Stimulated activated CD8-positive, alpha-beta memory T cell treated with anti-CD3 and anti-CD28 coated beads, Interleukin-7, amount 100 ng/mL, for 48 hours (primary cell): ENCODE results near the gene SHF.
"Not testable (repeated sequence)": the region's sequence is repeated elsewhere in the genome, so short reads cannot be mapped to it uniquely, and the experiment has no call there.

Experiments
- DNase-seq, 2 donors: peaks; one replicate each; pipeline ENCODE4 v3.0.0-alpha.2; 2020; ENCODE audit warnings: low read depth in 1 of 2; ENCODE audit errors: extremely low read depth in 1 of 2

The SHF gene

GRCh38 chr15:45148076-45149059 is 39.4 kb downstream of the SHF start:
- DNase-seq, result no peak

- DNase-seq, result no peak
Observed at GRCh38 chr15:45147606-45148005, 40.2 kb downstream of the SHF start.

DNA sequence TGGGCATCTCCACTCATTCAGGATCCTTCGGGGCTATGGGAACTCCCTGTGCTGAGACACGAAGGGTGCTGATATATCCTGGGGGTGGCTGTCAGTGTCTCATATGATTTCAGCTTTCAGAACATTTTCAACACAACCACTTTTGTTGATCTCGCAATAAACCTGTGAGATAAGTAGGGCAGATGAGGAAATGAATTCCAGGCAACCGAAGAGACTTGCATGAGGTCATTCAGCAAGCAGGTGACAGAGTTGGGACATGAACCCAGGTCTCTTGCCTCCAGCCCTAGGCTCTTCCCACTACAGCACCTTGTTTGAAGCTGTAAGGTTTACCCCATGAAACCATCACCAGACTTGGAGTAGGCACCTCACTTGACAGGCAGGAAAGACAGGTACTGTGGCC is 41.4 kb downstream of the SHF start:
- no peak for DNase-seq

DNA sequence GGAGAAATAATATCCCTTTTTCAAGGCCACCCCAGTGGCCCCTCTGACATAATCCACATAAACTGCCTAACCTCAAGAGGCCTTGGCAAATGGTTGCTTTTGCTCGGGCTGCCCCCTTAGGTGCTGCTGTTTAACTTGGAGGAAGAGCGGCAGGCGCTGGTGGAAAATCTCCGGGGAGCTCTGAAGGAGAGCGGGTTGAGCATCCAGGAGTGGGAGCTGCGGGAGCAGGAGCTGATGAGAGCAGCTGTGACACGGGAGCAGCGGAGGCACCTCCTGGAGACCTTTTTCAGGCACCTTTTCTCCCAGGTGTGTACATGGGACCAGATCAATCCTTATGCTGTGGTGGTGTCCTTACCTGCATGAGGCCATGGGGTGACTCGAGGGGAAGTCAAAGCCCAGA is 43.0 kb downstream of the SHF start:
- DNase-seq, result no peak

GRCh38 chr15:45143946-45144345 is 43.8 kb downstream of the SHF start:
- no peak for DNase-seq

- DNase-seq, result no peak
Observed at GRCh38 chr15:45143056-45143455, 44.7 kb downstream of the SHF start.

DNA sequence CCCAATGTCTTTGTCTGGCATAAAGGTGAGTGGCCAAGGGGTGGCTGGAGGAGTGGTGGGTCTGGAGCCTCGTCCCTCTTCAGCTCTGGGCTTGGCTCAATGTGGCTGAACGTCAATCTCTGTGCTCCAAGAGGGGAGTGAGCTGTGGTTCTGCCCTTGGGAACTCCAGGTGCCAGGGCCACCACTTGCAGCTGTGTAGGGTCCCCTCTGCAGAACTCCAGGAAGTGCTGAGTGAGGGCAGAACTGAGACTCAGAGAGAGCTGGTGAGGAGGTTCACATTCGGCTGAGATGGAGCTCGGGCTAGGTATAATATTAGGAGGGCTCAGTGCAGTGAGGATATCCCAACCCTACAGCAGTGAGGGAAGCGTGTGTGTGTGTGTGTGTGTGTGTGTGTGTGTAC is 46.4 kb downstream of the SHF start:
- DNase-seq, result no peak

DNA sequence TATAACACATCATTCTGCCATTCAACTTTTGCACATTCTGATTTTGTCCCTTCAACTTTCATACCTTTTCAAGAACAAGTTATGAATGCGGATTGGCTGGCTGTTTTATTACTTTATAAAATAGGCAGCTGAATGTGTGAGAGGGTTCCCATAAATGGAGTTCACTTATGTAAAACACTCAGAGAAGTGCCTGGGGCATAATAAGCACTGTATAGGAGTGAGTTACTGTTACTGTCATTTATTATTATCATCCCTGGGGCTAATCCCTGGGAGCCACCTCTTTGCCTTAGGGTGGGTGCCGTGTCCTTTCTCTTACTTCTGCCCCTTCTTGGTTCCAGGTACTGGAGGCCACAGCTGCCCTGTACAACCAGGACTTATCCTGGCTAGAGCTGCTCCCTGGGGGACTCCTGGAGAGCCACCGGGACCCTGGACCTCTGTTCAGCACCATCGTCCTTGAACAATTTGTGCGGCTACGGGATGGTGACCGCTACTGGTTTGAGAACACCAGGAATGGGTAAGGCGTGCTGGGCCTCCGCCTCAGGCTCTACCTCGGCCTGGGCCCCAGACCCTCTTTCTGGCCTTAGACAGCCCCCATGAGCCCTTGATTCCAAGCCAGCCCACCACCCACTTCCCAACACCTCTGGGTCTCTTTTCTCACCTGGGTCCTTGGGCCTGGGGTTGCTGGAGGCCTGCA is 47.1 kb downstream of the SHF start:
- no peak for DNase-seq

GRCh38 chr15:45139770-45140169 is 48.0 kb downstream of the SHF start:
- DNase-seq, result no peak

DNA sequence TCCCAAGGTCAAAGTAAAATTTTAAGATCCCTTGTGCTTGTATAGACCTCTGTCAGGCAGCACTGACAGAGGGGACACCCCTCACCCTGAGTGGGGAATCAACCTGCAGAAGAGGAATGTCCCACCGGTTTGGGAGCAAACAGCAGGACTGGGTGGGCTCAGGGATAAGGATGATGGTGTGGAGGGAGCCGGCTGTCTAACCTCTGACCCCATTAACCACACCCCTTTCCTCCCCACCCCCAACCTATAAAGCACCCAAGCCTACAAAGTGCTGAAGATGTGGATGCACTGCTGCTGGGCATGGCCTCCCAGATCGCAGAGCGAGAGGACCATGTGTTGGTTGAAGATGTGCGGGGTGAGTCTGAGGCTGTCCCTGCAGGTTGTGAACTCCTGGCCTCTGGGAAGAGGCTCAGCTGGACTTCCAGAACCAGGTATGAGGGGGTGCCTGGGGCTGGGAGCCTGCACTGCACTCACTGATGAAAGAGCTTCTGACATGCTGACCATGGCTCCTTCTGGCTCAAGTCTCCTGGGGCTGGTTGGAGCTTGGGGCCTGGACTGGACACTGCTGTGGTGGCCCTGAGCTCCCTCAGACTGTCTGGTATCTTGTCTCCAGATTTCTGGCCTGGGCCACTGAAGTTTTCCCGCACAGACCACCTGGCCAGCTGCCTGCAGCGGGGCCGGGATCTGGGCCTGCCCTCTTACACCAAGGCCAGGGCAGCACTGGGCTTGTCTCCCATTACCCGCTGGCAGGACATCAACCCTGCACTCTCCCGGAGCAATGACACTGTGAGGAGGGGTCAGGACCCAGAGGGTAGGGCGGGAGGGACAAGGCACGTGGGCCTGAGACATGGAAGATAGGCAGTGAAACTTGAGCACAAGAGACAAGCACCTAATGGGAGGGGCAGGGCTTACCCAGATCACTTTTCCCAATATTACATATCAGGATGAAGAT is 48.7 kb downstream of the SHF start:
- no peak for DNase-seq

DNA sequence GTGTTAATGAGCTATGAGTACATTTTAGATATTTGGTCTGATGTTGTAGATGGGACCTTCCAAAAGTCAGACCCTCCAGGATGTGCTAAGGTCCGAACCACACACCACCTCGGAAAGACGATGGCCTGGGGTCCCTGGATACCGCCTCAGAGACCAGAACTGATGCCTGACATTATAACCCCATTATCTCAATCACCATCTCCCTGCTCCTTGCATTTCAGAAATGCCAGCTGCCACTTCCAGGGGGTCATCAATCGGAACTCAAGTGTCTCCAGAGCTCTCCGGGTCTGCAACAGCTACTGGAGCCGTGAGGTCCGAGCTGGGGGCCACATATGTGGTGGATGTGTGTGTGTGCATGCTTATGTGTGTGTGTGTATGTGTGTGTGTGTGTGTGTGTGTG is 50.1 kb downstream of the SHF start:
- no peak for DNase-seq

GRCh38 chr15:45136378-45136764 is 51.4 kb downstream of the SHF start:
- no peak for DNase-seq

DNA sequence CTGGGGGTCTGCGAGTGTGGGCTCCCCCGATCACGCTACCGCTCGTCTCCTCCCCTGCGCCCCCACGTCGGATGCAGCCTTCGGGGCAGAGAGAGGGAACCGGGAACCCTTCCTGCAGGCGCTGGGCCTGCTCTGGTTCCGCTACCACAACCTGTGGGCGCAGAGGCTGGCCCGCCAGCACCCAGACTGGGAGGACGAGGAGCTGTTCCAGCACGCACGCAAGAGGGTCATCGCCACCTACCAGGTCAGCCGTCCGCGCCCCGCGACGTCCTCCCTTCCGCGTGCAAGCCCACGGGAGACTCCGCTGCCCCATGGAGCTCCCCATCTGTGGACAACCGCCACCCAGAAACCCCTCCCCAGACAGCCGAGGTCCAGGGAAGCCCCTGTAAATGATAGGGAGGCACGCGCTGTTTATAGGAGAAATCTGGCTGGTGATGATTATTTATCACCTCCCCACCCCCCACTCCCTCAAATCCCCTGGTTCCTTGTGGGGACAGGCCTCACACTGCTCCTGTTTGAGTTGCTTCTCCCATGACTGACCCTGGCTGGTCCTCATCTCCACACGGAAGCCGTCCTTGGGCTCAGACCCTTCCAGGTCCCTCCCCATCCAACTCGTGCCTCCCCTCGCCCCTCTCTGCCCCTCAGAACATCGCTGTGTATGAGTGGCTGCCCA is 51.9 kb downstream of the SHF start:
- not testable (repeated sequence) for DNase-seq

- no peak for DNase-seq
Observed at GRCh38 chr15:45134682-45135604, 52.8 kb downstream of the SHF start.

DNA sequence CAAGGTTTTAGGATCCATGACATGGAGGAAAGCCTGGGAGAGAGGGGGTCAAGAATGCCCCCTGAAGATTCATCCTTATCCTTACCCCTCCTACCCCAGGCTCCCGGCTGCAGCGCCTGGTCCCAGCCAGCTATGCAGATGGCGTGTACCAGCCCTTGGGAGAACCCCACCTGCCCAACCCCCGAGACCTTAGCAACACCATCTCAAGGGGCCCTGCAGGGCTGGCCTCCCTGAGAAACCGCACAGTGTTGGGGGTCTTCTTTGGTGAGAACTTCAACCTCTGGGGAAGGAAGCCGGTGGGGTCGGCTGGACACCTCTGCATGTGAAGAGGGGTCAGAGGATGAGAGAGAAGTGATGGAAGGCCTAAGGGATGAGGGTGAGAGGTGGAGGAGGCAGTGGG is 53.7 kb downstream of the SHF start:
- DNase-seq, result no peak

DNA sequence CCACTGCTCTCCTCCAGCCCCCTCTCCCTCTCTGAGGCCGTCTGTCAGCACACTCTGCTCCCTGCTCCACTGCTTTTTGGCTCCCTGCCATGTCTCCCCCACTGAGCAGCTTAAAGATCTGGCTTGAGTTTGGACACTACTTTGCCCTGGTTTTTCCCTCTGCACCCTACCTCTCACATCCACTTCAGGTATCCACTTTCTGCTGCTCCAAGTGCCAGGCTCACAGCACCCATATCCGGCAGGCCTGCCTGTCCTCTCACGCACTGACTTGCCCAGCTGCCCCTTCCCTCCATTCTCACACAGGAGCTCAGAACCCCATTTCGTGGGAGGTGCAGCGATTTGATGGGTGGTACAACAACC is 54.2 kb downstream of the SHF start:
- no peak for DNase-seq

GRCh38 chr15:45132844-45133560 is 54.8 kb downstream of the SHF start:
- no peak for DNase-seq

GRCh38 chr15:45131510-45131909 is 56.3 kb downstream of the SHF start:
- DNase-seq, result no peak
